Measurements from ENCODE around the gene ST8SIA1.
A peak's percentile ranks its signal among the peaks of the same experiment; 100 is the strongest.

The ST8SIA1 gene

DNA sequence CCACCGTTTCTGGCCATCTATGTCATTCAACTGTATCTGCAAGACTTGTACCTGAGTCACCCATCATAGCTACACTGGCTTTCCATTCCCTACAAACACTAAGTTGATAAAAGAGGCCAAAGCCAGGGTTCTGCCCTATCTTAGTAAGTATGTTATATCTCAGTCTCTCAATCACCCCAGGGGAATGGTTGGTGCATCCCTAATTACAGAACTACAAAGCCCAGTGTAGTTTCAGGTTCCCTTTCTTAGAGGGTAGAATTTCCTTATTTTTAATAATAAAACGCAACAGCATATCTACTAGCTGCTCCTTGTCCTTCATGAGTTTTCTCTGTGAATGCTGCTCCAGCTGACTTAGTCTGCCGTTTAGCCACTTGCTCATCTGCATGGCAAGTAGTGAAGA is 57.6 kb downstream of the ST8SIA1 start:
- H3K4me3 ChIP-seq (replicated peaks; ENCODE audit: low read depth, low read length) = no peak overlapping the region
- no peak for TF ChIP-seq CTCF (IDR thresholded peaks at IDR 0.05; ENCODE audit: low read depth, low read length, missing control alignments)
- no peak for DNase-seq (ENCODE audit: extremely low read depth, low read depth)

DNA sequence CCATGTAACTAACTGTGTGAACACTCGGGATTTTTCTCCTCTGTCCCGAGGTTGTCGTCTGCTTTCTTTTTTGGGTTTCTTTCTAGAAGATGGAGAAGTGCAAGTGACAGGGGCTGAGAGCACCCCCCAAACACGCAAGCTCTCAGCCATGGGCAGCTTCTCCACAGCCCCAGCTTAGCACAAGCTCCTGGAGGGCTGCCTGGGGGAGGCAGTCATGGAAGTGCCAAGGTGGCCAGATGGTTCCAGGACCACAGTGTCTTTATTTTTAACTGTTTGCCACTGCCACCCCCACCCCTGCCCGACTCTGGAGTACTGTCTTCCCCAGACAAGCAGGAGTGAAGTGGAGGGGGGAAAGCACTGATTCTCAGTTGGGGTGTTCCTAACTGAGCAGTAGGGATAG is 58.2 kb downstream of the ST8SIA1 start:
- TF ChIP-seq CTCF (IDR thresholded peaks at IDR 0.05; ENCODE audit: low read depth, low read length, missing control alignments) = no peak
- no peak overlapping the region for H3K4me3 ChIP-seq (replicated peaks; ENCODE audit: low read depth, low read length)
- DNase-seq (ENCODE audit: extremely low read depth, low read depth) = no peak

GRCh38 chr12:22275843-22276242 is 58.7 kb downstream of the ST8SIA1 start:
- H3K4me3 ChIP-seq (replicated peaks; ENCODE audit: low read depth, low read length) = no peak overlapping the region
- peak; percentile 88 for DNase-seq (ENCODE audit: extremely low read depth, low read depth)
- TF ChIP-seq CTCF (IDR thresholded peaks at IDR 0.05; ENCODE audit: low read depth, low read length, missing control alignments) = no peak

DNA sequence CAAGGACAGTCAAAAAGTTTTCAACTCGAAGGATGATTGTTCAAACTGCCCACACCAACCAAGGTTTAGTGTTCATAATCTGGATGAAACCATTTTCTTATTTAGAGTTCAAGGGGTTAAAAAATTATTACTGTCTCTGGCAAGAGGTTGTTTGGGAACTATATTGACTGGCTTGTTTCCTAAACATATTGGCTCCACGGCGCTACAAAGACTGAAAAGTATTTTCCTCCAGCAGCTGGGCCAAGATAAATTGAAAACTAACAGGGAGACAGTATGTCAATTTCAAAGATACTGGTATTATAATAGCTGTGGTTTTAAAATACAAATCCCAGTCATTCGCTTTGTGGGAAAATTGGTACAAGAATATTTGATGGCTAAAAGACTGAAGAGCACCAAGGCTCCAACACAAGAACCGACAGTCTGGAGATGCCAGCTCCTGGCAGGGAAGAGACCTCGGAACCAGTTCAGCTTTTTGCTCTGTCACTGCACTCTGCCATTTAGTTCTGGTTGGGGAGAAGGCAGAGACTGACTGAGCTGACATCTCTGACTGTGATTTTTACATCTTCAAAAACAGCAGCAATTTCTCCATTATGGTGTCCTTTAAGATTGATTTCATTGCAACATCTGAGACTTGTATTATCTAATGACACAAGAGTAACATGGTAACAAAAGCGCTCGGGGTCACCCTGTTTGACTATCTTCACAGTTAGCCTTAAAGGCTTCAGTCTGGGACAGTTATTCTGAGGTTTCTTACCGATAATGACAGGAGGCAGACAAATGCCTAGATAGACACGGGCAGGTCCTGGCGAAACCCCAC is 62.0 kb downstream of the ST8SIA1 start:
- no peak for TF ChIP-seq CTCF (IDR thresholded peaks at IDR 0.05; ENCODE audit: low read depth, low read length, missing control alignments)
- H3K4me3 ChIP-seq (replicated peaks; ENCODE audit: low read depth, low read length) = no peak overlapping the region

GRCh38 chr12:22271023-22271422 is 63.5 kb downstream of the ST8SIA1 start:
- peak; percentile 36 for DNase-seq (ENCODE audit: extremely low read depth, low read depth)
- no peak for TF ChIP-seq CTCF (IDR thresholded peaks at IDR 0.05; ENCODE audit: low read depth, low read length, missing control alignments)
- no peak overlapping the region for H3K4me3 ChIP-seq (replicated peaks; ENCODE audit: low read depth, low read length)

More for the DNA sequence above, 62.0 kb downstream of the ST8SIA1 start:
- DNase-seq (ENCODE audit: extremely low read depth, low read depth) = no peak

DNA sequence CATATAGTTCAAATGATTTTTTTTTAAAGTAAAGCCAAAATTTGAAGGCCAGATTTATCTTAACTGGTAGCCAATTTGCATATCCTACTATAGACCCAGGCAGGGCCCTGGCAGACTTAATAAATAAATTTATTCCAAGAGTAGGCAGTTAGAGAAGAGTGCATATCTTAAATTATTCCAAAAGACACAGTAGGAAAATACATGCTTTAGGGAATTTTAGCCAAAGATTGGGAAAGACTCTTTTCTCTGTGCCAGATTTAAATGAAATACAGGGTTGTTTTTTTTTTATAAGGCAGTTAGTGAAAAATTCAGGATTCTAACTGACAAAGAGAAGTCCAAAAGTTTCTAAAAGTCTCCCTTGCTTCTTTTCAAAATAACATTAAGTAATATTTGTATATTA is 65.5 kb downstream of the ST8SIA1 start:
- no peak for TF ChIP-seq CTCF (IDR thresholded peaks at IDR 0.05; ENCODE audit: low read depth, low read length, missing control alignments)
- H3K4me3 ChIP-seq (replicated peaks; ENCODE audit: low read depth, low read length) = no peak overlapping the region
- no peak for DNase-seq (ENCODE audit: extremely low read depth, low read depth)
